Measurements from ENCODE around the gene PPEF1. TPM values are rescaled to one million over a fixed set of nuclear protein-coding genes. Genes with fewer than 3 reads are reported as not detected.
A peak's percentile ranks its signal among the peaks of the same experiment; 100 is the strongest.

PPEF1 gene
- total RNA-seq, 1 donor from 2014 or later = not detected

GRCh38 chrX:18676470-18676869, 31.0 kb upstream of the PPEF1 start:
- TF ChIP-seq CTCF (IDR thresholded peaks at IDR 0.05; ENCODE audit: insufficient read depth, low read length, severe bottlenecking) = peak; percentile 44
- no peak for FAIRE-seq

GRCh38 chrX:18677161-18677869, 30.1 kb upstream of the PPEF1 start:
- no peak overlapping the region for H3K4me3 ChIP-seq (ENCODE audit: low read depth, low read length)
- FAIRE-seq = no peak
- no peak for DNase-seq (ENCODE audit: low read depth)
- no peak for TF ChIP-seq CTCF (IDR thresholded peaks at IDR 0.05; ENCODE audit: insufficient read depth, low read length, severe bottlenecking)
- H3K27me3 ChIP-seq (ENCODE audit: control insufficient read depth, insufficient read depth, low read length) = no peaks in the 10 kb centered on the region
- no peaks in the 10 kb centered on the region for H3K36me3 ChIP-seq (ENCODE audit: control insufficient read depth, insufficient read depth, low read length)

More at GRCh38 chrX:18676470-18676869, 31.0 kb upstream of the PPEF1 start:
- Histone ChIP-seq H3K4me3 (ENCODE audit: low read depth, low read length) (no peak overlapping the region), H3K36me3 (ENCODE audit: control insufficient read depth, insufficient read depth, low read length) (no peaks in the 10 kb centered on the region), H3K27me3 (ENCODE audit: control insufficient read depth, insufficient read depth, low read length) (no peaks in the 10 kb centered on the region)
- no peak for DNase-seq (ENCODE audit: low read depth)

- Histone ChIP-seq H3K4me3 (ENCODE audit: low read depth, low read length) (no peak overlapping the region), H3K27me3 (ENCODE audit: control insufficient read depth, insufficient read depth, low read length) (no peaks in the 10 kb centered on the region), H3K36me3 (ENCODE audit: control insufficient read depth, insufficient read depth, low read length) (no peaks in the 10 kb centered on the region)
- DNase-seq (ENCODE audit: low read depth) = no peak
- no peak for FAIRE-seq
- TF ChIP-seq CTCF (IDR thresholded peaks at IDR 0.05; ENCODE audit: insufficient read depth, low read length, severe bottlenecking) = no peak
Observed at GRCh38 chrX:18681996-18682395, 25.4 kb upstream of the PPEF1 start.

GRCh38 chrX:18682979-18683387, 24.5 kb upstream of the PPEF1 start:
- H3K36me3 ChIP-seq (ENCODE audit: control insufficient read depth, insufficient read depth, low read length) = no peaks in the 10 kb centered on the region
- FAIRE-seq = no peak

GRCh38 chrX:18687856-18688495, 19.5 kb upstream of the PPEF1 start:
- DNase-seq (ENCODE audit: low read depth) (no peak), FAIRE-seq (no peak)
- TF ChIP-seq CTCF (IDR thresholded peaks at IDR 0.05; ENCODE audit: insufficient read depth, low read length, severe bottlenecking) = no peak
- no peaks in the 10 kb centered on the region for H3K27me3 ChIP-seq (ENCODE audit: control insufficient read depth, insufficient read depth, low read length)
- no peak overlapping the region for H3K4me3 ChIP-seq (ENCODE audit: low read depth, low read length)
- no peaks in the 10 kb centered on the region for H3K36me3 ChIP-seq (ENCODE audit: control insufficient read depth, insufficient read depth, low read length)

More at GRCh38 chrX:18682979-18683387, 24.5 kb upstream of the PPEF1 start:
- Histone ChIP-seq H3K27me3 (ENCODE audit: control insufficient read depth, insufficient read depth, low read length) (no peaks in the 10 kb centered on the region), H3K4me3 (ENCODE audit: low read depth, low read length) (no peak overlapping the region)
- no peak for DNase-seq (ENCODE audit: low read depth)
- no peak for TF ChIP-seq CTCF (IDR thresholded peaks at IDR 0.05; ENCODE audit: insufficient read depth, low read length, severe bottlenecking)
